ENCODE results near the gene EMP1.

EMP1 gene, protein sequence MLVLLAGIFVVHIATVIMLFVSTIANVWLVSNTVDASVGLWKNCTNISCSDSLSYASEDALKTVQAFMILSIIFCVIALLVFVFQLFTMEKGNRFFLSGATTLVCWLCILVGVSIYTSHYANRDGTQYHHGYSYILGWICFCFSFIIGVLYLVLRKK

DNA sequence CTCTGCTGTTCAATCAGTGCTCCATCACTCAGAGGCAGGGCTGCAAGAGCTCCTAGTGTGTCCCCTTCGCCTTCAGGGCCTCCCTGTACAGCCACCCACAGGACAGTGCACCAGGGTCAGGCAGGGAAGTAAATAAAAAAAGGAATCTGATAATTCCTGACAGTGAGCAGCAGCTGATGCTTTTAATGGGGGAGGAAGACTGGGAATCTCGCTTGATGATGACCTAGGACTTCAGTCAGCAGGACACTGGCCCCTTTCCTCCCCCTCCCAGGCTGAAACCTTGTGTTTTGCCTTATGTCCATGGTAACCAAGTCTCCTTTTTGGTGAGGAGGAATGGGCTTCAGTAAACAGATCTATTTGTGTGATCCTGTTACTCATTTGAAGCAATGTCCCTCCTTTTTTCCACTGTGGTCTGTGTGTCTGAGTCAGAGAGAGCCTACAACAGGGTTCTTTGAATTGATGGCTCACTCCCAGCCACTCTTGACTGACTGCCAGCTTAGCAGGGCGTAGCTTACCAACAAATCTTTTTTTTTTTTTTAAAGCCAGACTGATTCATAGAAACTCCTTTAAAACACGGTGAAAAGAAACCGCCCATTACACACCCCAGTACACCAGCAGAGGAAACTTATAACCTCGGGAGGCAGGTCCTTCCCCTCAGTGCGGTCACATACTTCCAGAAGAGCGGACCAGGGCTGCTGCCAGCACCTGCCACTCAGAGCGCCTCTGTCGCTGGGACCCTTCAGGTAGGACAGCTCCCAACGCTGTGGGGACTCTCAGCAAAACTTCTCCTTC lies at the start of gene EMP1:
EMP1 (plus strand) TSS at position 597 of the 792 bp plus-strand sequence. CDS start 14,785 bp downstream, outside the sequence.
- peak; percentile 82 for DNase-seq

DNA sequence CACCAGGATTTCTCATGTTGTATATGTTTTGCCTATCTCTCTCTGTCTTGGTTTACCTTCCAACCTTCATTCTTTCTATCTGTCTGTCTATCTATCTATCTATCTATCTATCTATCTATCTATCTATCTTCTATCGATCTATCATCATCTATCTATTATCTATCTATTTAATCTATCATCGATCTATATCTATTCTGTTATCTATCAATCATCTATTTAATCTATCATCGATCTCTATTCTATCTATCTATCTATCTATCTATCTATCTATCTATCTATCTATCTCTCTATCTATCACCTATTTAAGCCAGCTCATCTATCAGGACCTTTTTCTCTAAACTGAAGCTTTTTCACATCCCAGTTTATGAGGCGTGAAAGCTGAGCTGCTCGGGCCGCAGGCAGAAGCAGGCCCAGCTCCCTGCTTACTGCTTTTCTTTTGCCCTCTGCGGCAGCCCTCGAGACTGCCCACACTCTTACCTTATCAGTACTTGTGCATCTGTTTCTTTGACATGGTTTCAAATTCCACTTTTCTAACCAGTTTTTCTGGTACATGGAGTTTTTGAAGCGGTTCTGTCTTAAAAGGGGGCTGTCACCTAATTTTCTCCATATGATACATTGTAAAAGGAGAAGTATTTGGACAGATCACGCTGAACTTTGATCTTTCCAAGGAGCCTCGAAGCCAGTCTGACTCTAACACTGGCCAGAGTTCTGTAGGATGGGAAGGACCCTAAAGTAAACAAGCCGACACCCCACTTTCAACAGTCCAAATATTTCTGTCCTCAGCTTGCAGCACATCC lies 48.6 kb upstream of the EMP1 start:
- no peak for DNase-seq

DNA sequence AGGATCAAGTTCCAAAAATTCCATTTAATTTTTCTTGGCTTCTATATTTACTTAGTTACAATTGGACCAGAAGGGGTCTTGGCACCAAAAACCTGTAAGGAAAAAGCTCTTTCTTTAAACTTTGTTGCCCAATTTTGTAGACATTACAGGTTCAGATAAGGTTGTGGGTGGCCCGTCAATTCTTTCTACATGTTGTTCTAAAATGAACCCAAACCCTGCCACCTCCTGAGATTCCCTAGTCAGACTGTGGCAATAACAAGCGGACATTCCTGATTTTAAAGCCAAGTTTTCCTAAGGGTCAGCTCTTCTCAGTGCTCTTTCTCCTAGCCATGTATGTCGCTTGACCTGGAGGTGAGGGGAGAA lies 48.1 kb upstream of the EMP1 start:
- no peak for DNase-seq

DNA sequence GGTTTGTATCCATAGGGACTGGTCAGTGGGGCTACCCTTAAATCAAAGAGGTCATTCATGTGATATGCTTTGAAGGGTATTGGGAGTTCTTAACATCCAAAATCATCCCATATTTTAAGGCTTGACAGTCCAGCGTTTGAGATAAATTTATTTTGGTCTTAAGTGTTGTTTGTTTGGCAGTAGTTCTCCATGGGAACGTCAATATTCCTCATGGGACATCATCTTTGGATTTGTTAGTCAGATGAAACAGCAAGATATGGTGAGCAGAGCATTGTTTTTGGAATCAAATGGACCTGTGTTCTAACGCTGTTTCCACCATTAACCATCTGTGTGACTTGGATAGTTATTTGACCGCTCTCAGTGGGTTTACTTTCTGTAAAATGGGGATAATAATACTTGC lies 47.1 kb upstream of the EMP1 start:
- DNase-seq, result no peak

DNA sequence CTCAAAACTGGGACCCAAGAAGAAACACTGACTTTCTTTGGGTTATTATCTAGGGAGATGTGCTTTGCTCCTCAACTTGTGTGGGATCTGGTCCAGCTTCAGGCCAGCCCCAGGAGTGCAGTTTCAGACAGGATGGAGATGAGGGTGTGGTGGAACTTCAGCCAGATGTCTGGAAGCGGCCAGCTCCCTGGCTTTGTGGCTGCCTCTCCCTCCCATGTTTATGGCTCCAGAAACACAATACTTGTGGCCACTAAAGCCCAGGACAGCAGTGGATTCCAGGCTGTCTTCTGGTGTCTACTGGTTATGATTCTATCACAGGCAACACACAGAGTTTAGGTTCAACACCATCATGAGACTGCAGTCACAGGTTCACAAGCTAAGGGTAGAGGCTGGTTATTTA lies 44.2 kb upstream of the EMP1 start:
- DNase-seq, result no peak

DNA sequence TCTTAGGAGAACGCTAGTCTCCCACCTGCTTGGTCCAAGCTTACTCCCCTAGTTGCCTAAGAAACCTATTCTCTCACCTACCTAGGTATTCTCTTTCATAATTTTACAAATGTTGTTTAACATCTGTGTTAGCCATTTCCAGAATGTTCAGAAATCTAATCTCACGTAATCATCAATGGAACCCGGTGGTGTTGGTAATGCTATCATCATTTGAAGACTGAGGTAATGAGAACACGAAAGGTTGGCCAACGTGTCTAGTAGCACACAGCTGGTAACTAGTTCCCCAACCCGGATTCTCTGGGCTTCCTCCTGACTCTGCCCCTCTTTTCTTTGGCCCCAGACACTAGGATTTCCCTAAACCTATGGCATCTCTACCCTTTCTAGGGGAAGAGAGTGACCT lies 43.8 kb upstream of the EMP1 start:
- no peak for DNase-seq

DNA sequence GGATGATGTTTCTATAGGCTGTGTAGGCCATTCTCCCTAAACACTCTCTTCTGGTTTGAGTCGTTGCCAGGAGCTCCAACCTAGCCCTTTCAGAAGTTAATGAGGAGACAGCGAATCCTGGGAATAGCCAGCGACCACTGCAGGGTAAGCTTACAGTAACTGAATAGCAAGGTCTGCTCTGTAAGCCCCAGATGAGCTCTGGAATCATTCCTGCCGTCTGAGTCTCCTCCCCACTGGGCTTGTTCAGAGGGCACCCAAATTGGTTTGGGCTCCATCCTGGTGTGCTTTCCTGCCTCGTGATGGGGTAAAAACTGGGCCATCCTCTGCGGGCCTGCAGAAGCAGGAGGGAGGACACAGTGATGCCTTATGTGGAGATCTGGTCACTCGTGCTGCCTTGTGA lies 43.3 kb upstream of the EMP1 start:
- no peak for DNase-seq

DNA sequence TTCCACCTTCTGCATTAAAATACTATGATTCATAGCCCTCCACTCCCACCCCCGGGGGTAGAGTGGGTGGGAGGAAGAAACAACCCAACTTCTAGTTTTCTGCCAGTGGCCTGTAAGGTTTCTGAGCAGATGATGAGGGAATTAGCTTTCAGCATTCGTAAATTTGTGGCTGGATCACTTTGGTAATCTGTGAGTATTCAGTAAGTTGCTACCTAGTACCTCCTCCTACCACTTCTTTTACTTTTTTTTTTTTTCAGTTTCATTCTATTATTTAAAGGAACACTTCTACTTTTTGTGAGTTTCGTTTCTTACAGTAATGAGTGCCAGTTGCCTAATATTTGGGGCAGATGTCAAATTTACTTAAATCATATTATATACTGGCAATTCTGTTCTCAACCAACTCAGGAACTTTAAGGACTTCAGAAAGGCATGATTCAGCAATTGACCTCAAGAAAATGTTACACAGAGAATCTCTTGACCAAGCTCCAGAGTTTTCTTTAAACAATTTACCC lies 42.4 kb upstream of the EMP1 start:
- no peak for DNase-seq

DNA sequence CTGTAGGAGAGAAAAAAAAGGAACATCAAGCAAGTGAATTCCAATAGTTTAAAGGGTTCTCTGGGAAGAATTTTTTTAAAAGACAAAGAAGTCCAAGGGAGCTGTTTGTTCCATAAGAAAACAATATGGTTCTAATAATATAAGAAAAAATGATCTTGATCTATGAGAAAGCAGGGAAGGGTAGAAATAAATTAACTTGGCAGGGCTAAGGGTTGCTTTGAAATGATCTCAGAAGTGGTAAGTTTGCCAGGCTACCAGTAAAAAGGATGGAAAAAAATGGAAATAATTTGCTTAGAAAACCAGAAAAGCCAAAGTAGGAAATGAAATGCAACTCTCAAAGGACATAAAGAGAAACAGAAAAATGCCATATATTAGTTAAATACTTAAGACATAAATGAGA lies 41.7 kb upstream of the EMP1 start:
- no peak for DNase-seq

DNA sequence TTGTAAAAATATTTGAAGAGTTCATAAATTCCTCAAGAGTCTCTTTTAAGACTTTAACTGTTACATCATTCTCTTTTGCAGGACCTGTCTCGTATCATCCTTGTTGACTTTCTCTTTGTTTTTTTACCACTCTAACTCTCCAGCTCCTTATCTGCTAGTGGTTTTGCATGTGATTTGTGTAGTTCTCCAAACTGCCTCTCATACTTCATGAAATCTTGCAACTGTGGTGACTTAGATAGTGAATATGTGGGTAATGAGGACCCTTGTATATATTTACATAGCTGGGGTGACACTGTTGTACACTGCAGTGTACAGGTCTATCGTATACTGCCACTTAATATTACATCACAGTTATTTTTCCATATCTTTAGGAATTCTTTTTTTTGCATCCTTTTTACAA lies 40.2 kb upstream of the EMP1 start:
- no peak for DNase-seq

DNA sequence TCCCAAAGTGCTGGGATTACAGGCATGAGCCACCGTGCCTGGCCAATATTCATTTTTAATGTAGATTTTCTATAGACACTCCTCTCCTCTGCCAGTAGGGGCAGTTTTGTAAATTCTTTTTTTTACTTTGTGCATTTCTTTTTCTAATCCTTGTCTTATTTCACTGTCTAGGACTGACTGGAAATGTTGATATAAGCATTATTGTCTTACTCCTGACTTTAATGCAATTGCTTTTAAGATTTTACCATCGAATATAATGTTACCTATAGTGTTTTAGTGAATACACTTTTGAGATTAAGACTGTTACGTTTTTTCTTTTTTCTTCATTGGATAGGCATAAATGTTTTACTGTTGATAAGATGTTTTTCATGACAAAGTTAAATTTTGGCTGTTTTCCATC lies 35.4 kb upstream of the EMP1 start:
- DNase-seq, result no peak

DNA sequence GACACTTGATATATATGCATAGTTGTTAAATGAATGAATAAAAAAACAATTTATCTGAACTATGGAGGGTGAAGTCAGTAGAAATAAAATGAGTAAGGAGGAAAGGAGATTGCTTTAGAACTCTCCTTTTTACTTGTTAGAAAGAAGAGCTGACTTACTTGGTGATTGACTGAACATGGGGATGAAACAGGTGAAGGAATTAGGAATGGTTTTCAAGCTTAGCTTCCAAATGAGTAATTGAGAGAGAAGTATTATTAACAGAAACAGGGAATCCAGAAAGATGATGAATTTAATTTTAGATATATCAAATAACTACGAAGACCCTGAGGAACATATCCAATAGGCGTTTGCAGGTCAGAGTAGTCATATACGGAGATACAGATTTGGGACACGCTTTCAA lies 33.6 kb upstream of the EMP1 start:
- DNase-seq, result no peak

DNA sequence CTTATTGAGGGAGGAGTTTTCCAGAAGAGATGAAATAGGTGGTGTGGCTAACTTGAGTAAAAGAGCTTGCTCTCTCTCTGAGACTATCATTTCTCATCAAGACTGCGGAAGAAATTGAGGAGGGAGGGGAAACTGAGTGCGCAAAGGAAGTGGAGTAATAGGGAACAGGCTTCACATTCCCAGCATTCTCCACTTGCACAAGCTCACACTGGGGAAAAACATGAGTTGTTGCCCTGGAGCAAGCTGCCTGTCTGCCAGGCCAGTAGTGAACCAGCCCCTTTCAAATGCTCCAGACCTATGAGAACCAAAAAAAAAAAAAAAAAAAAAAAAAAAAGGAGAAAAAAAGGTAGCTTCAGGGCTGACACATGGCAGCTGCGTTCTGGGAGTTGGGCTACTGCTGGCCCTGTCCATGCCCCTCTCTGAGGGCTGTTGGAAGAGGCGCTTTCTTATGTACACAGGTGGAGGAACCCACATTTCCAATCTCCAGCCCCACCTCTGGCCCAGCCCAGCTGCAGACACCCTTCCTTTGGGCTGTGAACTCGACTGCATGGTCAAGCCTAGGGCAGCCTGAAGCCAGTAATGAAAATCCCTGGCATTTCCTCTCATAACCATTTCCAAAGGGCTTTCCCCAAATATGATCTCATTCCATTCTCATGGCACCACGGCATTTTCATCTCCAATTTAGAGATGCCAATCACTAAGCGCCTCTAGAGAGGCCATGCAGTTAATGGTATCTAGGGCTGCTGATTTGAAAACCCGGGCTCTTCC lies 32.5 kb upstream of the EMP1 start:
- no peak for DNase-seq

DNA sequence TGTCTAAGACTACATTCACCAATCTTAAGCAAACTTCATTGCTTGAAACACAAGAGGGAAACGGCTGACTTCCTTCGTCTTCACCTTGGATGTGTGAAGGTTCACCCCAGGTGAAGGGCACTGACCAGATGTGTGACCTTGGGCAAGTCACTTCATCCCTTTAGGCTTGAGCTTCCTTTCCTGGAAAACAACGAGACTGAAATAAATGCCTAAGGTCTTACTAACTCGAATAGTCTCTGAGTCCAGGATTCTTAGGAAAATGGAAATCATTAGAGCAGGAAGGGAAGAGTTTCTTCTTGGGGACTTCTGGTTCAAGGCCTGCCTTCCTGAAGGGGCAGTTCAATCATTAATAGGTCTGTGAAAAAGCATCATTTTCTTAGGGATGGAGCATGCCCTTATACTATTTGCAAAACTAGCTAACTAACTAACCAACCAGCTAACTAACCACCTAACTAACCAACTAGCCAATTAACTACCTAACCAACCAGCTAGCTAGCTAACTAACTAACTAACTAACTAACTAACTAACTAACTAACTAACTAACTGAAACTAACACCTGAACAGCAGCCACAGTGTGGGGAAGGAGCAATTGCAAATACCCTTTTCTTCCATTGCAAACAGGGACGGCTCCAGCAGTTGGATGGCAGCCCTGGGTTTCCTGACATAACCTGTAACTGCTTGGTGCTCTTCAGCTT lies 31.5 kb upstream of the EMP1 start:
- DNase-seq, result no peak

DNA sequence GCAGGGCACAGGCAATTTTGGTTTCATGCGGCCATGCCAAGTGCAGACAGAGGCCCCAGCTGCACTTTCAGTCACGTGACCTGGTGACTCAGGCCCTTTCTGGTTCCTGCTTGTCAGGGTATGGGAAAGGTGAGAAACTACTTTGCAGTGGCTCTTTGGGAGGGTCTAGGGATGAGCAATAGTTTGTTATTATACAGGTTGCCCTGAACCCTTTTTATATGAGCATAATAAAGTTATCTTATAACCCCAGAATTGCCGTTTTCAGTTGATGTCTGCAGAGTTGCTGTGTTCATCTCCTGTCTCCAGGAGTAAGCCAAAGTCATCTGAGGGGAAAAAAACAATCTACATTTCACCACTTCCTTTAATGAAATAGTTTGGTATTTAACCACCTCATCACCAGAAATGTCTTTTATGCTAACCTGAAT lies 30.9 kb upstream of the EMP1 start:
- peak; percentile 24 for DNase-seq

DNA sequence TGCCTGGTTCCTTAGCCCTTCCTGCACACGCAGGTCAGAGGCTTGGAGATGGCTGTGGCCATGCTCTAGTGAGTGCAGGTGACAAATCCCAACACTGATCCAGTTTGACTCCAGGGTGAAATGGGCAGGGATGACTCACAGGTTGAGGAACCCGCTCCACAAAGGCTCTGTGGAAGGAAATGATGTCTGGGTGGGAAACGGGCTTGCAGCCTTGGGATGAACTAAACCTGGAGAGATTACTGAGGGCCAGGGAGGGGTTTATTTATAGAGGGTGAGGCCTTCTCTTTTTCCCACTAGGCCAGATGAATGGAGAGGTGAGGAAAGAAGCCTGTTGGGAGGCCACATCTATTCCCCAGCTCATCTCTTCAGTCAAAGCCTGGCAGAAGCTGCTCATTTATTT lies 29.3 kb upstream of the EMP1 start:
- no peak for DNase-seq

DNA sequence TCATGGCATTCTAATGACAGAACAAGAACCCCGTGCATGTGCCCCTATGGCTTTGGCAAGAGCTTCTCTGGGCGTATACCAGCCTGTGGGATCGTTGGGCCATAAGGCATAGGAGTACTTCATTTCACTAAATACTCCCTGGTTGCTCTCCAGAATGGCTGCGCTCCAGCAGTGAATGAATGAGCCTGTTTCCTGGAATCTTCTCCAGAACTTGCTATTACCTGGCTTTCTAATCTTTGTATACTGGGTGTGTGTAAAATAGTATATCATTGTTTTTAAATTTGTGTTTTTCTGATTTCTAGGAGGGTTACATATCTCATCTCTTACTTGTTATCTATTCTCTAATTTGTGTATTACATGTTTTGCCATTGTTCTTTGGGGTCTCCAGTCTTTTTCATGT lies 28.6 kb upstream of the EMP1 start:
- no peak for DNase-seq

DNA sequence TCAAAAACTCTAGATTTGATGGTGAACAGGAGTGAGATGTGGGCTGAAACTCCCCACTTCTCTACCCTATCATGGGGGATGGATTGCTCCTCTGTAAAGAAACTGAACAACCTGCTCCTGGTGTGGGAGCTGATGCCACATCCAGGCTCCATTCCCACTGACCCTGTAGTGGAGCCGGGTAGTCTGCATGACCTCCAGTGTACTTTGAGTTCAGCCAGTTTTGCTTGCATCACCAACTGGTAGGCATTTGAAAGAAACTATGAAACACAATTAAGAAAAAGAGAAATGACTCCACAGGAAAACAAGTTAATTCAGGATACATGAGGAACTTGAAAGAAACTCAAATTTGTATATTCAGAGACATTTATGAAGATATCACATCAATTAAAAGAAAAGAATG lies 27.3 kb upstream of the EMP1 start:
- DNase-seq, result no peak

DNA sequence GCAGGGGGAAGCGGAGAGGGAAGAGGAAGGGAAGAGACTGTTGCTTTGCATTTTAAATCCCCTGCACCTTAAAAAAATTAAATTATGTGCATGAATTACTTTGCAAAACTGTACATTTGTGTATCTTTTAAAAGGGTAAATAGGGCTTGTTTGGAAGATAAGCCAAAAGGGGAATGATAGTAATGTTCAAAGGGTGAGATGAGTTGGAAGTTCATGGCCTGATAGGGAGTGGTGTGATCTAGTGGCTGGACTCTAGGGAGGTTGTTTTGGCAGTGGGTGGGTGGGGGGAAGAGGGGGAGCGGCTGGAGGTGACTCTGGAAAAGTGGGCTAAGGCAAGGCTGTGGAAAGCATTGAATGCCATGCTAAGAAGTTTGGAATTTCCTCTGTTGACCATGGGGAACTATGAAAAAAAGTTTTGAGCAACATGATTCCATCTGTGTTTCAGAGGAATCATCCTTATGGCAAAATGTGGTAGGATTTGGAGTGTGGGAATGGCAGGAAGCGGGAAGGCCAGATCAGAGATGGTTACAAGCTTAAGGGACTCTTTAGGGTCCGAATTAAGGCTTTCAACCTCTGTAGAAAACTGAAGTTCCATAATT lies 25.5 kb upstream of the EMP1 start:
- DNase-seq, result no peak

DNA sequence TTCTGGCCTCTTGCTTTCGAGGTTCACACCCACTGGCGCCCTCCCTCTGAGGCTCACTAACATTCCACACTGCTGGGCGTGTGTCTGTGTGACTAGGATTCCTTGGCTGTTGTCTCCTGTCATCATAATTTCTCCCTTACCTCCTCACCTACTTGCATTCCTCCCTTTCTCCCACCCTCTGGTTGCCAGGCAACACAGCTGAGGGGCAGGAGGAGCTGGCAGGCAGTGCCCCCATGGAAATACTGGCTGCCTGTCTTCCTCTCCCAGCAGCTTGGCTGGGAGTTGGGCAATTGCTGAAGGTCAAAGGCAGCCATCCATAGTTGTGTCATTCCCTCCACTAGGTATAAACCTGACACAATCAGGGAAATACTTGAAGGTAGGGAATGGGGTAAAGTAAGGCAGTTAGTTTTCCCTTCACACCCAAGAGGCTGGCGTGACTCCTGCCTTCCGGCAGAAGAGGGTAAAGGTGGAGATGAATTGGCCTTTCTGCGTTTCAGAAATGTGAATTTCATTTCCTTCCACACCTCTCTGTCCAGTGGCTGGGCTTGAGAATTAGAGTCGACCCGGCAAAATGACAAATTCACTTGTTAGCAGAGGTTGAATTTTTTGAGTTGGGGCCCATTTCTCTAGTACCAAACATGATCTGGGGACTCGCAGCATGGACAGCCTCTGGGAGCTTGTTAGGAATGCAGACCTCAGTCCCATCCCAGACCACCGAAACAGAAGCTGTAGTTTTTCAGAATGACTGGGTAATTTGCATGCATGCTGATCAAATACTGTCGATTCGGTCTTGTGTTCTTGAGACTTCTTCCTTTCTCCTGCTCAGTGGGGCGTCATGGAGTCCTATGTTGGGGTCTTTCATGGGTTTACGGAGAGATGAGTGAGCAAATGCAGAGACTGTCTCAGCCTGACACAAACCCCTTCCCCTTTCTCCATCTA lies 24.3 kb upstream of the EMP1 start:
- DNase-seq, result no peak

Measured in NCI-H446 treated with DMSO at 0.1 percent for 48 hours (cell line).